Thoracic aorta (tissue), 2 donors: ENCODE measurements around the gene ZNF616. TPM values are rescaled to one million over a fixed set of nuclear protein-coding genes. Genes with fewer than 3 reads are reported as not detected.

Experiments used
- ATAC-seq: fragments of 150-250 bp; one replicate; pipeline ENCODE4 v1.8.0; 2017; ENCODE audit warnings: low read depth; ENCODE audit not compliant: insufficient number of reproducible peaks, low FRiP score
- DNase-seq: peaks from one replicate; pipeline ENCODE4 v3.0.0-alpha.2; 2020; ENCODE audit warnings: low spot score
- H3K27ac ChIP-seq, 2 donors: fragments of 200-600 bp; sonication (generic); 1 replicate in 1 of 2; 2 replicates in 1 of 2; pipeline ENCODE4 v1.5.1; 2016; ENCODE audit warnings: mild to moderate bottlenecking in 2 of 2, moderate library complexity in 2 of 2
- H3K27me3 ChIP-seq: fragments of 200-600 bp; sonication (generic); replicated peaks from 2 replicates; pipeline ENCODE4 v1.6.0; 2016; ENCODE audit warnings: mild to moderate bottlenecking; ENCODE audit not compliant: insufficient read depth
- H3K36me3 ChIP-seq: fragments of 200-600 bp; sonication (generic); one replicate; pipeline ENCODE4 v1.5.1; 2016
- H3K4me1 ChIP-seq, 2 donors: fragments of 200-600 bp; sonication (generic); 1 replicate in 1 of 2; 2 replicates in 1 of 2; pipeline versions ENCODE4 v1.5.1 to v1.6.0; 2016; ENCODE audit warnings: low read depth in 2 of 2, mild to moderate bottlenecking in 1 of 2; ENCODE audit not compliant: control insufficient read depth in 1 of 2
- H3K4me3 ChIP-seq: fragments of 200-600 bp; sonication (generic); 2 replicates; pipeline ENCODE4 v1.5.1; 2016; ENCODE audit warnings: mild to moderate bottlenecking
- H3K9me3 ChIP-seq: fragments of 200-600 bp; sonication (generic); 2 replicates; pipeline ENCODE4 v1.5.1; 2016
- total RNA-seq, 2 donors: library from RNA; depleted of rRNA; stranded (reverse); fragments of >200 nt; gene quantifications; one replicate each; pipeline versions ENCODE4 v1.1.0 to v1.2.3, GENCODE V29; 2016
- TF ChIP-seq, protein P1 (sequence below): fragments of 200-600 bp; sonication (generic); IDR thresholded peaks from one replicate; pipeline ENCODE4 v1.5.1; 2019; ENCODE audit warnings: antibody characterized with exemption

The ZNF616 gene
- total RNA-seq, 2 donors from 2014 or later = 2.8 to 6.2 TPM

DNA sequence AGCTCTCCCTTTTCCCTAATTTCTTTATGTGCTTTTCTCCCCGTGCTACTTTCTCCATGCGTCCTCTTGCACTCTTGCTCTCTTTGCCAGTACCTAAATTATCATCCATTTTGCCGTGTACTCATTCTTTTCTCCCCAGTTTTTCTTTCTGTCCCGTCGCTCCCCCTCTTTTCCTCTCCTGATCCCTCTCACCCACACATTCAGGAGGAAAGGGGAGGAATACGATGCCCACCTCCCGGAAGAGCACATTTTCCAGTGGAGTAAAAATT, 821 bp downstream of the ZNF616 start:
- no peaks in the 10 kb centered on the region for H3K36me3 ChIP-seq
- no peaks in the 10 kb centered on the region for H3K9me3 ChIP-seq
- TF ChIP-seq, protein P1, sequence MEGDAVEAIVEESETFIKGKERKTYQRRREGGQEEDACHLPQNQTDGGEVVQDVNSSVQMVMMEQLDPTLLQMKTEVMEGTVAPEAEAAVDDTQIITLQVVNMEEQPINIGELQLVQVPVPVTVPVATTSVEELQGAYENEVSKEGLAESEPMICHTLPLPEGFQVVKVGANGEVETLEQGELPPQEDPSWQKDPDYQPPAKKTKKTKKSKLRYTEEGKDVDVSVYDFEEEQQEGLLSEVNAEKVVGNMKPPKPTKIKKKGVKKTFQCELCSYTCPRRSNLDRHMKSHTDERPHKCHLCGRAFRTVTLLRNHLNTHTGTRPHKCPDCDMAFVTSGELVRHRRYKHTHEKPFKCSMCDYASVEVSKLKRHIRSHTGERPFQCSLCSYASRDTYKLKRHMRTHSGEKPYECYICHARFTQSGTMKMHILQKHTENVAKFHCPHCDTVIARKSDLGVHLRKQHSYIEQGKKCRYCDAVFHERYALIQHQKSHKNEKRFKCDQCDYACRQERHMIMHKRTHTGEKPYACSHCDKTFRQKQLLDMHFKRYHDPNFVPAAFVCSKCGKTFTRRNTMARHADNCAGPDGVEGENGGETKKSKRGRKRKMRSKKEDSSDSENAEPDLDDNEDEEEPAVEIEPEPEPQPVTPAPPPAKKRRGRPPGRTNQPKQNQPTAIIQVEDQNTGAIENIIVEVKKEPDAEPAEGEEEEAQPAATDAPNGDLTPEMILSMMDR = no peak
- peaks cover 12 to 19% of the 10 kb centered on the region in 2 donors for H3K4me1 ChIP-seq
- DNase-seq (no peak), ATAC-seq (no peak)
- no peaks in the 10 kb centered on the region for H3K27me3 ChIP-seq
- H3K4me3 ChIP-seq = peak overlapping the region; percentile 99
- H3K27ac ChIP-seq = peak overlapping the region; percentile 96 to 98

DNA sequence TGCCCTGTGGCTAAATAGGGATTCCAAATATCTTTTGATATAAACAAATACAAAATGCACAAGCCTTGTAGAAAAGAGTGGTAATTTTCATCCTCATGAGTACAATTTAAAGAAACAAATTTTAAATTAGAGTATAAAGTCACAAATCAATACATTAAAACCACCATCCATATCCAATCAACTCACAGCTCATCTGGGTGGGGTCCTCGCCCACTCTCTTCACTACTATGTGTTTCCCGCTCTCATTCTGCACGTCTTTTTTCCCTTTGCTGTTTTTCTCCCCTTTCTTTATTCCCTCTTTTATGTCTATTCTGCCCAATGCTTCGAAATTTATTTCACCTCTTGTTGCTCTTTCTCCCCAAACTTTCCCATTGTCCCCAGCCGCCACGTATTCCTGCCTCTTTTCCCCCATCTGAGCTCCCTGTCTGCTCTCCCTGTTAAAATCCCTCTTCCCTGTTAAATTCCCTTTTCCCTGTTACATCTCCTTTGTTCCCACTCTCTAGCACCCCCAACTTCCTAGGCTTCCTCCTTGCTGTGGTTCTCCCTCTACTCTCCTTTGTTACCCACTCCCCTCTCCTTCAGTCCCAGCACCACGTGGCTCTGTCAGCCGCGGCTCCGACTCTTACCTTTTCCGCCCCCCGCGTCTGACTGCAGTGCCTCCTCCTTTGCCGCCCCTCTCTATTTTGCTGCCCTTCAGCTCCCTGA, 1.3 kb downstream of the ZNF616 start:
- H3K9me3 ChIP-seq = no peaks in the 10 kb centered on the region
- peak overlapping the region; percentile 99 for H3K4me3 ChIP-seq
- H3K27me3 ChIP-seq = no peaks in the 10 kb centered on the region
- ATAC-seq (no peak), DNase-seq (no peak)
- no peaks in the 10 kb centered on the region for H3K36me3 ChIP-seq
- TF ChIP-seq, protein P1 = no peak
- peaks cover 12 to 19% of the 10 kb centered on the region in 2 donors for H3K4me1 ChIP-seq
- H3K27ac ChIP-seq = peak overlapping the region; percentile 96 to 98

DNA sequence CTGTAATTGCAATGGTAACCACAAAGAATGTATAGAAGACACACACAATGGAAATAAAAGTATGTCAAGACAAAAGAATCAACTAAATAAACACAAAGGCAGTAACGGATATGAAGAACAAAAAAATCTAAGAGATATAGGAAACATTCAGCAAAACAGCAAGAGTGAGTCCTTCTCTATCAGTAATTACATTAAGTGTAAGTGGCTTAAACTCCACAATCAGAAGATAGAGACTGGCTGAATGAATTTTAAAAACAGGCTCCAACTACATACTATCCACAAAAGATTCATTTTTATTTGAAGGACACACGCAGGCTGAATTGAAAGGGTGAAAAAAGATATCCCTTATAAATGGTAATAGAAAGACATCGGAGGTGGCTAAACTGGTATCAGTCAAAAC, 19.5 kb downstream of the ZNF616 start:
- TF ChIP-seq, protein P1 = no peak

DNA sequence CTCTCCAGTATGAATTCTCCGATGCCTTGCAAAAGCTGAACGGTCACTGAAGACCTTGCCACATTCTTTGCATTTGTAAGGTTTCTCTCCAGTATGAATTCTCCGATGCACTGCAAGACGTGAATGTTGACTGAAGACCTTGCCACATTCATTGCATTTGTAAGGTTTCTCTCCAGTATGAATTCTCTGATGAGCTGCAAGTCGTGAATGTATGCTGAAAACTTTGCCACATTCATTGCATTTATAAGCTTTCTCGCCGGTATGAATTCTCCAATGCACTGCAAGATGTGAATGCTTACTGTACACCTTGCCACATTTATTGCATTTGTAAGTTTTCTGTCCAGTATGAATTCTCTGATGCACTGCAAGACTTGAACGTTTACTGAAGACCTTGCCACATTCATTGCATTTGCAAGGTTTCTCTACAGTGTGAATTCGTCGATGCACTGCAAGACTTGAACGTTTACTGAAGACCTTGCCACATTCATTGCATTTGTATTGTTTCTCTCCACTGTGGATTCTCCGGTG, 24.1 kb downstream of the ZNF616 start:
- Histone ChIP-seq H3K36me3 (peaks cover 52% of the 10 kb centered on the region), H3K27me3 (no peaks in the 10 kb centered on the region), H3K27ac (no peak overlapping the region), H3K9me3 (peaks cover 99% of the 10 kb centered on the region), H3K4me1 (no peaks in the 10 kb centered on the region), H3K4me3 (peak overlapping the region; percentile 35)
- TF ChIP-seq, protein P1 = no peak
- DNase-seq (no peak), ATAC-seq (no peak)

More for the DNA sequence above, 19.5 kb downstream of the ZNF616 start:
- no peak for DNase-seq
- Histone ChIP-seq H3K36me3 (peaks cover 76% of the 10 kb centered on the region), H3K27me3 (no peaks in the 10 kb centered on the region), H3K9me3 (peaks cover 84% of the 10 kb centered on the region), H3K4me1 (no peaks in the 10 kb centered on the region), H3K27ac (no peak overlapping the region), H3K4me3 (no peak overlapping the region)
- no peak for ATAC-seq

DNA sequence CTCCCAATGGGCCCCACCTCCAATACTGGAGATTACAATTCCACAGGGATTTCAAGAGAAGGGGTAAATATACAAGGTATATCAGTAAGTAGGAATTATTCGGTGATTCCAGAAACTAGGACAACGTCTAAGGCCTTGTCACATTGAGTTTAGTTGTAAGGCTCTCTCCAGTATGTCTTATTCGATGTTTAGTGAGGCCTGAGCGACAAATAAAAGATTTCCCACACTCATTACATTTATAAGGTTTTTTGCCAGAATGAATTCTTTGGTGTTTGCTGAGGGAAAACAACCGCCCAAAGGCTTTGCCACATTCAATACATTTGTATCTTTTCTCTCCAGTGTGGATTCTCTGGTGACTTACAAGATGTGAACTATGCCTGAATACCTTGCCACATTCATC, 25.0 kb downstream of the ZNF616 start:
- no peaks in the 10 kb centered on the region for H3K4me1 ChIP-seq
- no peak for DNase-seq
- peak overlapping the region; percentile 35 for H3K4me3 ChIP-seq
- H3K27me3 ChIP-seq = no peaks in the 10 kb centered on the region
- peaks cover 99% of the 10 kb centered on the region for H3K9me3 ChIP-seq
- TF ChIP-seq, protein P1 = no peak
- peaks cover 47% of the 10 kb centered on the region for H3K36me3 ChIP-seq
- no peak overlapping the region for H3K27ac ChIP-seq
- no peak for ATAC-seq
